Measurements from ENCODE around the gene MRTFA.
"Not testable (repeated sequence)": the region's sequence is repeated elsewhere in the genome, so short reads cannot be mapped to it uniquely, and the experiment has no call there.

MRTFA gene

GRCh38 chr22:40534379-40535188 is 101.9 kb downstream of the MRTFA start:
- peak overlapping the region; percentile 73 for H3K27ac ChIP-seq
- TF ChIP-seq CTCF (conservative IDR thresholded peaks at IDR 0.05; ENCODE audit: low read depth), result no peak
- ChIA-PET CTCF (interaction anchor here (0.7 kb wide), 1 partner anchor 86 kb away, joined by 4 read pairs; no protein-coding TSS in a partner anchor), POLR2A (ENCODE audit: low non-redundant PET) (no interaction called here)
- peak; percentile 14 for DNase-seq (ENCODE audit: low spot score)

- CTCF ChIA-PET, result interaction anchor here (0.5 kb wide), 1 partner anchor 90 kb away, joined by 3 read pairs; no protein-coding TSS in a partner anchor
- DNase-seq (ENCODE audit: low spot score), result peak; percentile 42
- no peak for TF ChIP-seq CTCF (conservative IDR thresholded peaks at IDR 0.05; ENCODE audit: low read depth)
- POLR2A ChIA-PET (ENCODE audit: low non-redundant PET), result no interaction called here
- H3K27ac ChIP-seq, result peak overlapping the region; percentile 73
These were observed 102.7 kb downstream of the MRTFA start for GRCh38 chr22:40533712-40534378.

GRCh38 chr22:40531951-40532900 is 104.3 kb downstream of the MRTFA start:
- POLR2A ChIA-PET (ENCODE audit: low non-redundant PET), result no interaction called here

GRCh38 chr22:40530391-40530790 is 106.1 kb downstream of the MRTFA start:
- DNase-seq (ENCODE audit: low spot score); POLR2A ChIA-PET (ENCODE audit: low non-redundant PET): not testable (repeated sequence)
- CTCF ChIA-PET, result interaction anchor here (0.5 kb wide), 1 partner anchor 74 kb away, joined by 3 read pairs; no protein-coding TSS in a partner anchor
- H3K27ac ChIP-seq, result peak overlapping the region; percentile 56

More at GRCh38 chr22:40531951-40532900, 104.3 kb downstream of the MRTFA start:
- DNase-seq (ENCODE audit: low spot score), result no peak
- CTCF ChIA-PET, result interaction anchor here (0.6 kb wide), 1 partner anchor 9 kb away, joined by 3 read pairs; no protein-coding TSS in a partner anchor
- TF ChIP-seq CTCF (conservative IDR thresholded peaks at IDR 0.05; ENCODE audit: low read depth), result no peak
- no peak overlapping the region for H3K27ac ChIP-seq

GRCh38 chr22:40529821-40530220 is 106.7 kb downstream of the MRTFA start:
- DNase-seq (ENCODE audit: low spot score), result no peak
- ChIA-PET POLR2A (ENCODE audit: low non-redundant PET) (no interaction called here), CTCF (interaction anchor here (0.5 kb wide), 1 partner anchor 73 kb away, joined by 3 read pairs; no protein-coding TSS in a partner anchor)
- no peak for TF ChIP-seq CTCF (conservative IDR thresholded peaks at IDR 0.05; ENCODE audit: low read depth)
- H3K27ac ChIP-seq, result peak overlapping the region; percentile 56

GRCh38 chr22:40526960-40527359 is 109.6 kb downstream of the MRTFA start:
- no peak for DNase-seq (ENCODE audit: low spot score)
- ChIA-PET CTCF (interaction anchor here (1.1 kb wide), 1 partner anchor 14 kb away, joined by 4 read pairs; no protein-coding TSS in a partner anchor), POLR2A (ENCODE audit: low non-redundant PET) (no interaction called here)
- no peak for TF ChIP-seq CTCF (conservative IDR thresholded peaks at IDR 0.05; ENCODE audit: low read depth)
- peak overlapping the region; percentile 36; the same call in 1 of the 2 replicates for H3K27ac ChIP-seq
